GM12878 (cell line): ENCODE data around the gene NAT14. TPM values are rescaled to one million over a fixed set of nuclear protein-coding genes. Genes with fewer than 3 reads are reported as not detected.

ENCODE experiments used
- ATAC-seq: fragments of 200-7000 bp; cut with Tn5 transposase; 3 replicates; pipeline ENCODE4 v1.9.1; 2020; ENCODE audit warnings: mild to moderate bottlenecking, moderate library complexity
- BruUV-seq: library from RNA; stranded (reverse); fragments of 400-500 nt; replicated peaks from 2 replicates; lab custom pipeline; 2021; lab: Mats Ljungman, UMichigan
- CTCF ChIA-PET: fragments of 300-600 bp; sonication (Branson Sonifier 250); formaldehyde crosslinking; extraction: SDS; loops from one replicate; lab custom pipeline; 2021; ENCODE audit warnings: inconsistent platforms; lab: Yijun Ruan, JAX
- POLR2A ChIA-PET: fragments of 350-600 bp; formaldehyde crosslinking; extraction: SDS; loops from one replicate; lab custom pipeline; 2021; ENCODE audit warnings: inconsistent platforms; lab: Charles Lee
- RAD21 ChIA-PET: fragments of 300-600 bp; sonication (Branson Sonifier 250); formaldehyde crosslinking; loops from one replicate; lab custom pipeline; 2023; ENCODE audit warnings: antibody characterized with exemption; ENCODE audit not compliant: unreplicated experiment; lab: Charles Lee
- SMC1A ChIA-PET: fragments of 300-600 bp; sonication (Branson Sonifier 250); formaldehyde crosslinking; loops from one replicate; lab custom pipeline; 2023; ENCODE audit not compliant: unreplicated experiment, uncharacterized antibody; lab: Charles Lee
- DNase-seq: peaks from one replicate; pipeline ENCODE4 v3.0.0-alpha.2; 2011; ENCODE audit warnings: low read depth, low spot score
- FAIRE-seq: peaks from 3 replicates; lab custom pipeline; 2011; peaks lifted over from hg19 to GRCh38; lab: Jason Lieb, UNC
- H2AFZ ChIP-seq: 2 replicates; pipeline ENCODE4 v1.6.0; 2011; ENCODE audit warnings: low read depth, low read length, control low read depth; ENCODE audit not compliant: control insufficient read depth
- H3K27ac ChIP-seq: 2 replicates; pipeline ENCODE4 v1.5.1; 2011; ENCODE audit warnings: control low read depth; ENCODE audit not compliant: control insufficient read depth, insufficient read depth
- H3K27me3 ChIP-seq, 2 experiments: replicated peaks in 1 of 2; 2 replicates each; pipeline versions ENCODE4 v1.6.0 to v1.6.1; 2011; ENCODE audit warnings: low read length in 1 of 2; ENCODE audit not compliant: control insufficient read depth in 2 of 2, insufficient read depth in 2 of 2
- H3K36me3 ChIP-seq, 2 experiments: 2 replicates each; pipeline ENCODE4 v1.5.1; 2011; ENCODE audit warnings: low read length in 1 of 2; ENCODE audit not compliant: control insufficient read depth in 2 of 2, insufficient read depth in 2 of 2
- H3K4me1 ChIP-seq: 2 replicates; pipeline ENCODE4 v1.6.1; 2011; ENCODE audit warnings: mild to moderate bottlenecking, low read length, moderate library complexity, mixed read lengths; ENCODE audit not compliant: control insufficient read depth, insufficient read depth
- H3K4me2 ChIP-seq: 2 replicates; pipeline ENCODE4 v1.6.0; 2011; ENCODE audit warnings: control low read depth; ENCODE audit not compliant: control insufficient read depth, insufficient read depth
- H3K4me3 ChIP-seq: fragments of 200-600 bp; sonication (generic); 2 replicates; pipeline ENCODE4 v1.5.1; 2016
- H3K79me2 ChIP-seq: 2 replicates; pipeline ENCODE4 v1.6.0; 2011; ENCODE audit warnings: low read length; ENCODE audit not compliant: control insufficient read depth, insufficient read depth
- H3K9ac ChIP-seq: 2 replicates; pipeline ENCODE4 v1.8.0; 2011; ENCODE audit warnings: low read length, control low read depth, mixed read lengths; ENCODE audit not compliant: control insufficient read depth, insufficient read depth
- H3K9me3 ChIP-seq: replicated peaks from 3 replicates; pipeline ENCODE4 v1.5.1; 2011; ENCODE audit warnings: mild to moderate bottlenecking, low read length; ENCODE audit not compliant: control insufficient read depth, insufficient read depth
- H4K20me1 ChIP-seq: 2 replicates; pipeline ENCODE4 v1.6.0; 2011; ENCODE audit not compliant: control insufficient read depth, insufficient read depth
- BHLHE40 ChIP-seq, 2 experiments: fragments of 450-650 bp in 1 of 2; IDR thresholded peaks; 2 replicates each; pipeline ENCODE4 v1.6.1; 2011 to 2017; ENCODE audit warnings: low read depth in 2 of 2, borderline replicate concordance in 1 of 2, improper control_type of control experiment in 1 of 2, low read length in 1 of 2, mild to moderate bottlenecking in 1 of 2
- BRCA1 ChIP-seq: IDR thresholded peaks from 2 replicates; pipeline ENCODE4 v1.6.1; 2011; ENCODE audit warnings: low read depth, low read length, improper control_type of control experiment
- ELK1 ChIP-seq: IDR thresholded peaks from 2 replicates; pipeline ENCODE4 v1.6.1; 2012; ENCODE audit warnings: low read depth, low read length, improper control_type of control experiment
- HSF1 ChIP-seq: fragments of 150-350 bp; IDR thresholded peaks from 2 replicates; pipeline ENCODE4 v1.6.1; 2014; ENCODE audit warnings: mild to moderate bottlenecking, low read depth, low read length
- MTA3 ChIP-seq: IDR thresholded peaks from 2 replicates; pipeline ENCODE4 v1.6.1; 2012; ENCODE audit warnings: low read length, inconsistent platforms, borderline replicate concordance
- NFXL1 ChIP-seq: fragments of 450-650 bp; IDR thresholded peaks from 2 replicates; pipeline ENCODE4 v1.6.1; 2017; ENCODE audit warnings: antibody characterized with exemption, mild to moderate bottlenecking, borderline replicate concordance
- NKRF ChIP-seq: fragments of 450-650 bp; conservative IDR thresholded peaks from 2 replicates; pipeline ENCODE4 v1.6.1; 2017; ENCODE audit warnings: mild to moderate bottlenecking, moderate library complexity
- NR2F1 ChIP-seq: fragments of 450-650 bp; conservative IDR thresholded peaks from 2 replicates; pipeline ENCODE4 v1.6.1; 2017; ENCODE audit warnings: mild to moderate bottlenecking
- PRDM15 ChIP-seq: fragments of 450-650 bp; formaldehyde crosslinking; IDR thresholded peaks from 2 replicates; pipeline ENCODE4 v1.4.0; 2020; ENCODE audit warnings: mild to moderate bottlenecking, moderate library complexity
- RAD51 ChIP-seq: fragments of 450-650 bp; IDR thresholded peaks from 2 replicates; pipeline ENCODE4 v1.6.1; 2016; ENCODE audit warnings: moderate library complexity, mild to moderate bottlenecking, inconsistent platforms
- TCF3 ChIP-seq: IDR thresholded peaks from 2 replicates; pipeline ENCODE4 v1.6.1; 2012; ENCODE audit warnings: low read depth, mild to moderate bottlenecking, low read length, borderline replicate concordance; ENCODE audit not compliant: insufficient read depth
- WGBS: methylation state at CpG from one replicate; pipeline ENCODE4 v1.1.6; 2016; ENCODE audit warnings: low lambda C conversion rate; ENCODE audit not compliant: insufficient replicate concordance, insufficient coverage; ENCODE audit errors: missing lambda C conversion rate; 5-methylcytosine and 5-hydroxymethylcytosine counted together
- in situ Hi-C: fragments of 300-500 bp; cut with MboI; formaldehyde crosslinking; loops from 9 replicates; pipeline ENCODE4 v1.14.3; 2018; ENCODE audit warnings: mixed read lengths
- intact Hi-C: fragments of 100-400 bp; cut with micrococcal nuclease; formaldehyde crosslinking; loops from one replicate; pipeline ENCODE4 v1.14.2; 2022; ENCODE audit not compliant: unreplicated experiment
- polyA plus RNA-seq, 11 experiments: library from polyadenylated mRNA; depleted of rRNA in 4 of 11; unstranded in 6 of 11; stranded (reverse) in 5 of 11; fragments of >200 nt; fragmentation: Nextera tagmentation in 4 of 11; fragmentation: Illumina TruSeq in 1 of 11; extraction: Ambion mirVana in 4 of 11; extraction: Trizol in 1 of 11; gene quantifications; 1 replicate in 1 of 11; 2 replicates in 10 of 11; pipeline versions ENCODE4 v1.2.1 to v1.2.3, GENCODE V29; 2011 to 2016; ENCODE audit warnings: inconsistent platforms in 2 of 11, missing spikeins in 2 of 11, low read depth in 1 of 11
- total RNA-seq, 4 experiments: library from RNA; depleted of rRNA in 3 of 4; stranded (reverse); fragments of >200 nt in 3 of 4; fragmentation: Illumina TruSeq in 1 of 4; extraction: Trizol in 1 of 4; gene quantifications; 2 replicates each; pipeline versions ENCODE4 v1.2.1 to v1.2.3, GENCODE V29; 2013 to 2021

Gene NAT14
- total and polyA plus RNA-seq, 10 of the 15 experiments (the other 5 are each of a cell fraction or from before 2014, with no cell fraction given) = 0.87 to 23.6 (median 9.7) TPM

- ChIA-PET CTCF (interaction anchor here (2.5 to 3.4 kb wide), 2 partner anchors 14 to 15 kb away, joined by 9 to 22 read pairs; no protein-coding TSS in a partner anchor), SMC1A (no interaction called here), POLR2A (interaction anchor here (0.5 to 1.1 kb wide), 2 partner anchors 9 to 275 kb away, joined by 3 to 5 read pairs; no protein-coding TSS in a partner anchor), RAD21 (no interaction called here)
- H3K9ac ChIP-seq = no peak overlapping the region
- WGBS = 21% methylated on average over 17 of the region's 21 CpGs
- in situ Hi-C loops = no loop called here
- H3K9me3 ChIP-seq = no peaks in the 10 kb centered on the region
- H3K4me2 ChIP-seq = no peak overlapping the region
- no peaks in the 10 kb centered on the region; the same call in 1 of the 2 replicates for H3K79me2 ChIP-seq
- H3K27me3 ChIP-seq = no peaks in the 10 kb centered on the region; a peak in 1 of 4 replicates
- H4K20me1 ChIP-seq = no peaks in the 10 kb centered on the region
- H3K36me3 ChIP-seq = no peaks in the 10 kb centered on the region
- H3K4me3 ChIP-seq = no peak overlapping the region
- intact Hi-C loops = no loop called here
- DNase-seq (no peak), FAIRE-seq (no peak), ATAC-seq (no peak)
- no peak overlapping the region for H2AFZ ChIP-seq
- BruUV-seq = no TSS peak
- H3K27ac ChIP-seq = no peak overlapping the region
- H3K4me1 ChIP-seq = no peaks in the 10 kb centered on the region; the same call in 1 of the 2 replicates
- no peak for TF ChIP-seq BHLHE40 (IDR thresholded peaks at IDR 0.05; ENCODE audit: borderline replicate concordance in 1 of 2, low read depth in 2 of 2, low read length in 1 of 2)
- TF ChIP-seq BRCA1 = no peak
- TF ChIP-seq HSF1 = no peak
- no peak for TF ChIP-seq MTA3
- TF ChIP-seq NFXL1 = no peak
- no peak for TF ChIP-seq NKRF
- no peak for TF ChIP-seq TCF3
- TF ChIP-seq ELK1 = no peak
- no peak for TF ChIP-seq NR2F1
- no peak for TF ChIP-seq RAD51
- no peak for TF ChIP-seq PRDM15 (CRISPR knock-in tag)
Observed at GRCh38 chr19:55489711-55490477, 4.9 kb downstream of the NAT14 start.
